Dermis lymphatic vessel endothelial cell (primary cell): ENCODE data around the gene MDM1. TPM values are rescaled to one million over a fixed set of nuclear protein-coding genes. Genes with fewer than 3 reads are reported as not detected.

Experiments
- total RNA-seq: library from RNA; depleted of rRNA; stranded (reverse); fragments of >200 nt; gene quantifications from 2 replicates; pipeline ENCODE4 v1.2.1, GENCODE V29; 2014

The MDM1 gene, protein sequence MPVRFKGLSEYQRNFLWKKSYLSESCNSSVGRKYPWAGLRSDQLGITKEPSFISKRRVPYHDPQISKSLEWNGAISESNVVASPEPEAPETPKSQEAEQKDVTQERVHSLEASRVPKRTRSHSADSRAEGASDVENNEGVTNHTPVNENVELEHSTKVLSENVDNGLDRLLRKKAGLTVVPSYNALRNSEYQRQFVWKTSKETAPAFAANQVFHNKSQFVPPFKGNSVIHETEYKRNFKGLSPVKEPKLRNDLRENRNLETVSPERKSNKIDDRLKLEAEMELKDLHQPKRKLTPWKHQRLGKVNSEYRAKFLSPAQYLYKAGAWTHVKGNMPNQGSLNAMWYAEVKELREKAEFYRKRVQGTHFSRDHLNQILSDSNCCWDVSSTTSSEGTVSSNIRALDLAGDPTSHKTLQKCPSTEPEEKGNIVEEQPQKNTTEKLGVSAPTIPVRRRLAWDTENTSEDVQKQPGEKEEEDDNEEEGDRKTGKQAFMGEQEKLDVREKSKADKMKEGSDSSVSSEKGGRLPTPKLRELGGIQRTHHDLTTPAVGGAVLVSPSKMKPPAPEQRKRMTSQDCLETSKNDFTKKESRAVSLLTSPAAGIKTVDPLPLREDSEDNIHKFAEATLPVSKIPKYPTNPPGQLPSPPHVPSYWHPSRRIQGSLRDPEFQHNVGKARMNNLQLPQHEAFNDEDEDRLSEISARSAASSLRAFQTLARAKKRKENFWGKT
- total RNA-seq, result 5.6 and 10.6 TPM in 2 replicates

DNA sequence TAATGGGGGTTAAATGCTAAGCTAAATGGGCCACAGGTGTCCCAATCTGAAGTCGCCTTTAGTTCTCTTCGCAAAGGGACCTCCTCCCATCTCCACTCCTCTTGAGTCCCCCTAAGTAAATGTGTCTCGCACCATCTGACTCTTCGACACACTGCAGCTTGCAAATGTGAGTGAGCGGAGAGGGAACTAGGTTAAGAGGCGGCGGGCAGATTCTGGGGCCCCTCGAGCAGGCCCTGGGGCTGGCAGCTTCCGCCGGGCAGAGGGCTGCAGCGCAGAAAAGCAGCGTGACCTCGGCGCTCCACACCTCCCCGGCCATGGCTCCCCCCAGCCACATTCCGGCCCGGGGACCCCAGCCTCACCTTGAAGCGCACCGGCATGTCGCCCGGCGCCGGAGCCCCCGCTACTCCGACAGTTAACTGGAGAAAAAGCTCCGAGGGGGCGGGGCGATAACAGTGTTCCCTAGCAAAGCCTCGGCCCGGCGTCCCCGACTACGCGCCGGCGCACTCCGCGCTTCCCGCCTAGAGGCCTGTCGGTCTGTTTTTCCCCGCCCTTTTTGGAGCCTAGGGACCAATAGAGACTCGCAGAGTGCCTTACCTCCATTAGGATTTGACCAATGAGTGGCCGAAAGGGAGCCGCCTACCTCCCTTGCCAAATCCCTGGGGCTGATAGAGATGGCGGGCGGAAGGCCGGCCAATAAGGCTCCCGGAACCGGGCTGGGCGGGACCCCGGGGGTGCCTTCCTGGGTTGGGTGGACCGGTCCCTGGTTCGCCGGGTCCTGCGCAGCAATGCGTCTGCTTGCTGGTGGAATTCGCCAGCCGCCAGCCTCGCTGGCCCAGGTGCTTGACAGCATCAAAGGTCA, at the start of gene MDM1:
TSS of gene MDM1 (minus strand) at position 494 of the 859 bp plus-strand sequence. CDS start at position 377, 117 bp downstream.

DNA sequence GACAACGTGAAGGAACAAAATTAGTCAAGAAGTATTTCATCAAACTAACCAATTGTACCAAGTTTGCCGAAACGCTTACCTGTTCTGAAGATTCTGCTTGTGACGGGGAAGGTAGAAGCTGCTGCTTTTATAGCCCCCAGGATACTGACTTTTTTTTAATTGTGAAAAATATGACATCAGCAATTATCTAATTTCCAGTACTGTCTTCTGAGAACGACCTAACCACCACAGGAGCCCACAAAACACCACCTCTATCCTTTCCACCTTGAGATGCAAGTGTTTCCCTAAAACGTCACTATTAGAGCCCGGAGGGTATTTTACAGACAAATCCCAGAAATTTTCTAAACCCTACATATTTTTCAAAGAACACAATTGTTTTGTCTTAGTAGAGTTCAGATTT, 78.7 kb downstream of the MDM1 start, which contains the start of gene IL22:
TSS of gene IL22 (minus strand) at position 101 of the 400 bp plus-strand sequence. CDS start 156 bp downstream, outside the sequence.

Other genes with a start within 250 kb of the MDM1 start
- not detected in 2 replicates for gene IFNG, start 172.6 kb downstream of the MDM1 start, total RNA-seq
- gene IL26, start 106.6 kb downstream of the MDM1 start, total RNA-seq, result not detected in 2 replicates
- gene IL22, start 78.8 kb downstream of the MDM1 start, total RNA-seq, result not detected in 2 replicates